Endothelial cell of umbilical vein (primary cell): ENCODE results near the gene HES6. TPM values are rescaled to one million over a fixed set of nuclear protein-coding genes. Genes with fewer than 3 reads are reported as not detected.

Experiments used
- BruUV-seq: library from RNA; stranded (reverse); fragments of 400-500 nt; replicated peaks from 2 replicates; lab custom pipeline; 2021; lab: Mats Ljungman, UMichigan
- CTCF ChIA-PET: fragments of 300-600, 350-600 bp; sonication (Branson Sonifier 250); formaldehyde crosslinking; loops from one replicate; lab custom pipeline; 2021; ENCODE audit warnings: antibody characterized with exemption, inconsistent platforms; lab: Charles Lee
- POLR2A ChIA-PET: fragments of 300-600, 350-600 bp; sonication (Branson Sonifier 250); formaldehyde crosslinking; loops from one replicate; lab custom pipeline; 2021; ENCODE audit warnings: antibody characterized with exemption, inconsistent platforms; lab: Charles Lee
- DNase-seq: peaks from one replicate; pipeline ENCODE4 v3.0.0-alpha.2; 2011; ENCODE audit warnings: low read depth, low spot score
- FAIRE-seq: peaks from 2 replicates; lab custom pipeline; 2011; peaks lifted over from hg19 to GRCh38; lab: Jason Lieb, UNC
- H2AFZ ChIP-seq: 2 replicates; pipeline ENCODE4 v1.6.0; 2012; ENCODE audit warnings: low read depth, low read length, control low read depth, inconsistent platforms
- H3K27ac ChIP-seq: 2 replicates; pipeline ENCODE4 v1.5.1; 2011; ENCODE audit warnings: low read depth, mild to moderate bottlenecking, control low read depth, low read length, moderate library complexity; ENCODE audit not compliant: insufficient read depth
- H3K27me3 ChIP-seq, 2 experiments: 2 replicates each; pipeline versions ENCODE4 v1.6.0 to v1.6.1; 2011; ENCODE audit warnings: low read length in 2 of 2, mixed read lengths in 1 of 2; ENCODE audit not compliant: control insufficient read depth in 2 of 2, insufficient read depth in 2 of 2
- H3K36me3 ChIP-seq, 2 experiments: 2 replicates in 1 of 2; 3 replicates in 1 of 2; pipeline ENCODE4 v1.5.1; 2011; ENCODE audit warnings: low read length in 2 of 2, mild to moderate bottlenecking in 1 of 2, moderate library complexity in 1 of 2; ENCODE audit not compliant: control insufficient read depth in 2 of 2, insufficient read depth in 2 of 2; ENCODE audit errors: extremely low read depth in 1 of 2
- H3K4me1 ChIP-seq: 3 replicates; pipeline ENCODE4 v1.5.1; 2011; ENCODE audit warnings: mild to moderate bottlenecking, low read length; ENCODE audit not compliant: control insufficient read depth, insufficient read depth; ENCODE audit errors: extremely low read depth
- H3K4me2 ChIP-seq: 2 replicates; pipeline ENCODE4 v1.6.1; 2011; ENCODE audit warnings: low read length, control low read depth, mixed read lengths; ENCODE audit not compliant: insufficient read depth
- H3K4me3 ChIP-seq, 3 experiments: fragments of 200-600 bp in 1 of 3; sonication (generic), shearing (Covaris generic) in 1 of 3; replicated peaks in 1 of 3; 2 replicates each; pipeline ENCODE4 v1.5.1; 2011 to 2016; ENCODE audit warnings: control low read depth in 3 of 3, low read length in 3 of 3, mild to moderate bottlenecking in 2 of 3, inconsistent platforms in 1 of 3, low read depth in 1 of 3, moderate library complexity in 1 of 3; ENCODE audit not compliant: insufficient read depth in 1 of 3
- H3K79me2 ChIP-seq: 2 replicates; pipeline ENCODE4 v1.6.0; 2012; ENCODE audit warnings: low read length, inconsistent platforms; ENCODE audit not compliant: control insufficient read depth, insufficient read depth
- H3K9ac ChIP-seq: replicated peaks from 2 replicates; pipeline ENCODE3; 2011; ENCODE audit warnings: low read length, control low read depth; ENCODE audit not compliant: insufficient read depth; ENCODE audit errors: extremely low read depth
- H3K9me1 ChIP-seq: replicated peaks from 3 replicates; pipeline ENCODE4 v1.6.0; 2011; ENCODE audit warnings: mild to moderate bottlenecking, low read length; ENCODE audit not compliant: control insufficient read depth, insufficient read depth; ENCODE audit errors: extremely low read depth
- H3K9me3 ChIP-seq: replicated peaks from 2 replicates; pipeline ENCODE4 v1.5.1; 2012; ENCODE audit warnings: low read length, inconsistent platforms; ENCODE audit not compliant: control insufficient read depth, insufficient read depth
- H4K20me1 ChIP-seq: replicated peaks from 2 replicates; pipeline ENCODE3; 2011; ENCODE audit warnings: mild to moderate bottlenecking, low read length; ENCODE audit not compliant: control insufficient read depth, insufficient read depth; ENCODE audit errors: extremely low read depth
- CTCF ChIP-seq, 2 donors: IDR thresholded peaks; 1 replicate in 1 of 2; 2 replicates in 1 of 2; pipeline ENCODE4 v1.5.1; 2011; ENCODE audit warnings: low read length in 2 of 2, mild to moderate bottlenecking in 2 of 2, moderate library complexity in 2 of 2, control low read depth in 1 of 2, inconsistent platforms in 1 of 2, low read depth in 1 of 2; ENCODE audit not compliant: insufficient read depth in 1 of 2; ENCODE audit errors: extremely low read depth in 1 of 2
- EZH2 ChIP-seq: IDR thresholded peaks from 2 replicates; pipeline ENCODE4 v1.6.1; 2012; ENCODE audit warnings: borderline replicate concordance, low read depth, mild to moderate bottlenecking, moderate library complexity, low read length, inconsistent platforms; ENCODE audit not compliant: severe bottlenecking
- MAX ChIP-seq: IDR thresholded peaks from 2 replicates; pipeline ENCODE4 v1.6.1; 2011; ENCODE audit not compliant: insufficient read depth, insufficient read length
- MYC ChIP-seq: IDR thresholded peaks from one replicate; pipeline ENCODE4 v1.6.1; 2011; ENCODE audit warnings: mild to moderate bottlenecking, low read depth, low read length
- POLR2A ChIP-seq: IDR thresholded peaks from 2 replicates; pipeline ENCODE4 v1.6.1; 2012; ENCODE audit warnings: low read depth, mild to moderate bottlenecking, control low read depth, low read length
- POLR2AphosphoS5 ChIP-seq: IDR thresholded peaks from 2 replicates; pipeline ENCODE4 v1.6.1; 2012; ENCODE audit warnings: low read depth, mild to moderate bottlenecking, control low read depth, low read length, moderate library complexity; ENCODE audit not compliant: insufficient read depth
- dilution Hi-C: fragments of 300-500 bp; cut with MboI; formaldehyde crosslinking; loops from one replicate; pipeline ENCODE4 v1.15.0; 2019; ENCODE audit warnings: low sequenced_read_pairs; ENCODE audit not compliant: extremely low pct_ligation_motif_present
- intact Hi-C: fragments of 100-400 bp; cut with micrococcal nuclease; formaldehyde crosslinking; loops from one replicate; pipeline ENCODE4 v1.10.0; 2022
- polyA plus RNA-seq, 4 experiments: library from polyadenylated mRNA; depleted of rRNA in 3 of 4; stranded (reverse) in 3 of 4; unstranded in 1 of 4; fragments of >200 nt; gene quantifications; 2 replicates each; pipeline versions ENCODE4 v1.2.1 to v1.2.3, GENCODE V29; 2011 to 2012; ENCODE audit warnings: missing spikeins in 1 of 4
- total RNA-seq: library from RNA; stranded (reverse); gene quantifications from 2 replicates; pipeline ENCODE4 v1.2.3, GENCODE V29; 2021

The HES6 gene
- total and polyA plus RNA-seq, 2 donors (not counting 3 experiments of a cell fraction or from before 2014, with no cell fraction given) = 2.2 to 5.1 TPM

DNA sequence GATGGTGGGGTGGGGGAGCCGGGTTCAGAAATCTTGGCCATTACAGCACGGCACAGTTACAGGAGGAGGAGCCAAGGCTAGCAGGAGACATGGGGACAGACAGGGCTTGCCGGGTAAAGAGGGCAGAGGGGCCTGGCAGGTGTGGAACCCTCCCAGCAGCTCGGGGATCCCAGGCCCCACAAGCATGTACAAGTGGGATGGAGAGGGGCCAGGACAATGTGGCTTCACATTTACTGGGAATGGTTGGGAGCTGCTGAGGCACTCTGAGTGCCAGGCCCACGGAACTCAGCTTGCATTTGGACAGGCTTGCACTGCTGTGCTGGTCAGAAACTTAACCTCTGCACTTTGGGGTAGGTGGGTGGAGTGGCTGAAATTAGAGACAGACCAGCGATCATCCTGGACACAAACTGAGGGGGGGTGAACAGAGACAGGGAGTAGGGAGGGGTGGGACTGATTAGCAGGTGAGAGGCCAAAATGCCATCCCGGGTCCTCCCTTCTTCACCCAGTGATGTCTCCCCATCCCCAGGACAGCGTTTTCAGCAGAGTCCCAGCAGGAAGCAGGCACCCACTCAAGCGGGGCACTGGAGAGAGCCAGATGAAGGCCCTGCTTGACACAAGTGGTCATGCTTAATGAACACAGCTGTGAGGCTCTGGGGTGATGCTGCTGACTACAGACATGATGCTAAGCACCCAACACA lies 38.9 kb upstream of the HES6 start:
- POLR2A ChIA-PET = no interaction called here

GRCh38 chr2:238277695-238278094 lies 37.9 kb upstream of the HES6 start:
- DNase-seq (no peak), FAIRE-seq (no peak)
- H3K4me1 ChIP-seq = no peaks in the 10 kb centered on the region
- H3K4me2 ChIP-seq = no peak overlapping the region
- H3K27ac ChIP-seq = no peak overlapping the region
- no peak overlapping the region for H3K9ac ChIP-seq
- H3K36me3 ChIP-seq = peaks cover 0 to 2% of the 10 kb centered on the region in 2 experiments
- ChIA-PET POLR2A (no interaction called here), CTCF (no interaction called here)
- H2AFZ ChIP-seq = no peak overlapping the region
- H3K9me3 ChIP-seq = no peaks in the 10 kb centered on the region
- H3K79me2 ChIP-seq = no peaks in the 10 kb centered on the region
- BruUV-seq = no TSS peak
- no peaks in the 10 kb centered on the region for H3K27me3 ChIP-seq
- no peak for TF ChIP-seq CTCF (IDR thresholded peaks at IDR 0.05; ENCODE audit: extremely low read depth in 1 of 2, insufficient read depth in 1 of 2, low read depth in 1 of 2, low read length in 2 of 2)
- no peak for TF ChIP-seq POLR2AphosphoS5
- no peak for TF ChIP-seq EZH2
- H4K20me1 ChIP-seq = no peaks in the 10 kb centered on the region
- intact Hi-C loops = no loop called here
- no peak overlapping the region for H3K4me3 ChIP-seq
- dilution Hi-C loops = no loop called here
- no peaks in the 10 kb centered on the region for H3K9me1 ChIP-seq

More for the DNA sequence above, 38.9 kb upstream of the HES6 start:
- DNase-seq (no peak), FAIRE-seq (no peak)
- Histone ChIP-seq H3K9me1 (no peaks in the 10 kb centered on the region), H3K79me2 (no peaks in the 10 kb centered on the region), H3K36me3 (peaks cover 0 to 2% of the 10 kb centered on the region in 2 experiments), H3K9me3 (no peaks in the 10 kb centered on the region), H3K27me3 (no peaks in the 10 kb centered on the region), H4K20me1 (no peaks in the 10 kb centered on the region), H3K9ac (no peak overlapping the region), H2AFZ (no peak overlapping the region), H3K4me1 (no peaks in the 10 kb centered on the region), H3K4me3 (no peak overlapping the region), H3K27ac (no peak overlapping the region), H3K4me2 (no peak overlapping the region)
- TF ChIP-seq EZH2 (no peak), POLR2AphosphoS5 (no peak), MAX (no peak), POLR2A (no peak), MYC (no peak)
- BruUV-seq = no TSS peak
- CTCF ChIA-PET = interaction anchor here (2.6 kb wide), 1 partner anchor 15 kb away, joined by 9 read pairs; no protein-coding TSS in a partner anchor
- dilution Hi-C loops = no loop called here
- intact Hi-C loops = no loop called here
